Stomach (tissue), 9 donors: ENCODE data around the gene PDCD4. TPM values are rescaled to one million over a fixed set of nuclear protein-coding genes. Genes with fewer than 3 reads are reported as not detected.

Experiments
- DNase-seq, 2 donors: peaks; one replicate each; pipeline versions ENCODE4 v3.0.0 to v3.0.0-alpha.2; 2013 to 2019
- H3K27ac ChIP-seq, 5 donors: fragments of 200-600 bp in 4 of 5; sonication (generic) in 4 of 5; one replicate each; pipeline ENCODE4 v1.5.1; 2013 to 2019; ENCODE audit warnings: mild to moderate bottlenecking in 1 of 5, moderate library complexity in 1 of 5
- H3K27me3 ChIP-seq, 3 donors: fragments of 200-600 bp; sonication (generic); one replicate each; pipeline ENCODE4 v1.5.1; 2017 to 2019; ENCODE audit warnings: mixed run types in 1 of 3
- H3K36me3 ChIP-seq, 4 donors: fragments of 200-600 bp; sonication (generic); 1 replicate in 3 of 4; 2 replicates in 1 of 4; pipeline ENCODE4 v1.5.1; 2016 to 2019
- H3K4me1 ChIP-seq, 4 donors: fragments of 200-600 bp; sonication (generic); one replicate each; pipeline ENCODE4 v1.5.1; 2016 to 2019
- H3K4me3 ChIP-seq, 4 donors: fragments of 200-600 bp; sonication (generic) in 3 of 4; one replicate each; pipeline ENCODE4 v1.5.1; 2016 to 2019; ENCODE audit warnings: mild to moderate bottlenecking in 1 of 4
- H3K9me3 ChIP-seq, 4 donors: fragments of 200-600 bp; sonication (generic); one replicate each; pipeline ENCODE4 v1.5.1; 2016 to 2019
- EP300 ChIP-seq: sonication (generic); formaldehyde crosslinking; IDR thresholded peaks from one replicate; pipeline ENCODE4 v1.6.1; 2017; ENCODE audit warnings: antibody characterized with exemption
- POLR2A ChIP-seq, 4 donors: fragments of 450-650 bp; IDR thresholded peaks; one replicate each; pipeline ENCODE4 v1.6.1; 2016; ENCODE audit warnings: antibody characterized with exemption in 4 of 4, control low read depth in 2 of 4, mild to moderate bottlenecking in 1 of 4, moderate library complexity in 1 of 4
- POLR2AphosphoS5 ChIP-seq, 3 donors: sonication (generic); formaldehyde crosslinking; IDR thresholded peaks; one replicate each; pipeline ENCODE4 v1.6.1; 2016; ENCODE audit warnings: antibody characterized with exemption in 3 of 3
- WGBS, 5 donors: extraction: QIAGEN DNeasy Blood & Tissue Kit in 3 of 5; methylation state at CpG; one replicate each; pipeline versions ENCODE4 v1.1.5 to v1.1.7; 2013 to 2018; 5-methylcytosine and 5-hydroxymethylcytosine counted together
- intact Hi-C: fragments of 100-400 bp; cut with DNase I; formaldehyde crosslinking; loops from one replicate; pipeline ENCODE4 v1.15.1; 2023; ENCODE audit warnings: low total_unique reads
- polyA plus RNA-seq, 3 donors: library from polyadenylated mRNA; stranded (reverse); fragments of 200-250 nt; gene quantifications; one replicate each; pipeline ENCODE4 v1.2.3, GENCODE V29; 2013
- total RNA-seq, 5 donors: library from RNA; depleted of rRNA; stranded (reverse); fragments of >200 nt; gene quantifications; one replicate each; pipeline versions ENCODE4 v1.1.0 to v1.2.3, GENCODE V29; 2014 to 2016
- TF ChIP-seq, protein P1 (sequence below), 7 experiments: fragments of 450-650 bp in 4 of 7; fragments of 200-600 bp in 3 of 7; sonication (generic) in 3 of 7; IDR thresholded peaks; one replicate each; pipeline ENCODE4 v1.5.1; 2016 to 2019; ENCODE audit warnings: antibody characterized with exemption in 7 of 7, control low read depth in 2 of 7, mild to moderate bottlenecking in 1 of 7
- donor health status: healthy with polysubstance abuse.
- donor health status: Bipolar disorder and iron deficiency.
- donor health status: healthy.

The PDCD4 gene
- total and polyA plus RNA-seq, 8 donors = 39.3 to 605 (median 119) TPM

DNA sequence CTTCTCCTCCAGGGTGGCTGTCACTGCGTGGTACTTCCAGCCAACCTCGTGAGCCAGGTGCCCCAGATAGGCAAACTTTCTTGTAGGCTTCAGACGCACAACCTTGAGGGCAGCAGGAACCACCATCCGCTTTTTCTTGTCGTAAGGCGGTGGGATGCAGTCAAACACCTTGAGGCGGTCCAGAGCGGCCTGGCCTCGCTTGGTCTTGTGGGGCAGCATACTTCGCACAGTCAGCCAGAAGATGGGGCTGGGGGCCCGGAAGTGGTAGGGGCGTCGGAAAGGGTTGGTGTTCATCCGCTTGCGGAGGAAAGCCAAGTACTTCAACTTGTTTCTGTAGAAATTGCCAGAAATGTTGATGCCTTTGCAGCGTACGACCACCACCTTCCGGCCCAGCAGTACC is 65.0 kb downstream of the PDCD4 start:
- peaks cover 0 to 4% (median 2%) of the 10 kb centered on the region in 4 donors for H3K36me3 ChIP-seq
- no peak overlapping the region for H3K4me3 ChIP-seq
- no peaks in the 10 kb centered on the region for H3K27me3 ChIP-seq
- no peak for TF ChIP-seq EP300
- TF ChIP-seq POLR2AphosphoS5 (IDR thresholded peaks at IDR 0.05) = no peak
- TF ChIP-seq, protein P1, sequence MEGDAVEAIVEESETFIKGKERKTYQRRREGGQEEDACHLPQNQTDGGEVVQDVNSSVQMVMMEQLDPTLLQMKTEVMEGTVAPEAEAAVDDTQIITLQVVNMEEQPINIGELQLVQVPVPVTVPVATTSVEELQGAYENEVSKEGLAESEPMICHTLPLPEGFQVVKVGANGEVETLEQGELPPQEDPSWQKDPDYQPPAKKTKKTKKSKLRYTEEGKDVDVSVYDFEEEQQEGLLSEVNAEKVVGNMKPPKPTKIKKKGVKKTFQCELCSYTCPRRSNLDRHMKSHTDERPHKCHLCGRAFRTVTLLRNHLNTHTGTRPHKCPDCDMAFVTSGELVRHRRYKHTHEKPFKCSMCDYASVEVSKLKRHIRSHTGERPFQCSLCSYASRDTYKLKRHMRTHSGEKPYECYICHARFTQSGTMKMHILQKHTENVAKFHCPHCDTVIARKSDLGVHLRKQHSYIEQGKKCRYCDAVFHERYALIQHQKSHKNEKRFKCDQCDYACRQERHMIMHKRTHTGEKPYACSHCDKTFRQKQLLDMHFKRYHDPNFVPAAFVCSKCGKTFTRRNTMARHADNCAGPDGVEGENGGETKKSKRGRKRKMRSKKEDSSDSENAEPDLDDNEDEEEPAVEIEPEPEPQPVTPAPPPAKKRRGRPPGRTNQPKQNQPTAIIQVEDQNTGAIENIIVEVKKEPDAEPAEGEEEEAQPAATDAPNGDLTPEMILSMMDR (IDR thresholded peaks at IDR 0.05) = no peak
- no peak for TF ChIP-seq POLR2A (IDR thresholded peaks at IDR 0.05)
- intact Hi-C loops = no loop called here
- H3K9me3 ChIP-seq = no peaks in the 10 kb centered on the region
- H3K27ac ChIP-seq = no peak overlapping the region
- H3K4me1 ChIP-seq = peaks cover 0 to 23% (median 17%) of the 10 kb centered on the region in 4 donors
- DNase-seq = no peak
- 96 to 97% (median 97%) methylated on average over 17 to 18 of the region's 18 CpGs for whole genome bisulfite sequencing, 5 donors

GRCh38 chr10:110939419-110939818 is 67.7 kb downstream of the PDCD4 start:
- intact Hi-C loops = no loop called here
- Histone ChIP-seq H3K4me3 (no peak overlapping the region), H3K9me3 (no peaks in the 10 kb centered on the region), H3K27me3 (no peaks in the 10 kb centered on the region), H3K27ac (no peak overlapping the region), H3K36me3 (peaks cover 0 to 9% (median 7%) of the 10 kb centered on the region in 4 donors), H3K4me1 (peaks cover 0 to 18% (median 3%) of the 10 kb centered on the region in 4 donors)
- TF ChIP-seq, protein P1 (IDR thresholded peaks at IDR 0.05) = no peak
- no peak for TF ChIP-seq EP300
- TF ChIP-seq POLR2AphosphoS5 (IDR thresholded peaks at IDR 0.05) = no peak
- WGBS, 5 donors = 93 to 97% (median 94%) methylated on average over 4 of the region's 4 CpGs
- no peak for DNase-seq

GRCh38 chr10:110944792-110945396 is 73.2 kb downstream of the PDCD4 start:
- Histone ChIP-seq H3K9me3 (no peaks in the 10 kb centered on the region), H3K4me1 (peaks cover 0 to 33% (median 13%) of the 10 kb centered on the region in 4 donors), H3K36me3 (peaks cover 0 to 9% (median 7%) of the 10 kb centered on the region in 4 donors), H3K4me3 (no peak overlapping the region), H3K27me3 (no peaks in the 10 kb centered on the region), H3K27ac (no peak overlapping the region)
- 74 to 90% (median 83%) methylated on average over 5 of the region's 5 CpGs for WGBS, 5 donors
- DNase-seq = no peak
- intact Hi-C loops = no loop called here
- no peak for TF ChIP-seq EP300
- TF ChIP-seq, protein P1 (IDR thresholded peaks at IDR 0.05) = no peak
- no peak for TF ChIP-seq POLR2A (IDR thresholded peaks at IDR 0.05)
- TF ChIP-seq POLR2AphosphoS5 (IDR thresholded peaks at IDR 0.05) = no peak

DNA sequence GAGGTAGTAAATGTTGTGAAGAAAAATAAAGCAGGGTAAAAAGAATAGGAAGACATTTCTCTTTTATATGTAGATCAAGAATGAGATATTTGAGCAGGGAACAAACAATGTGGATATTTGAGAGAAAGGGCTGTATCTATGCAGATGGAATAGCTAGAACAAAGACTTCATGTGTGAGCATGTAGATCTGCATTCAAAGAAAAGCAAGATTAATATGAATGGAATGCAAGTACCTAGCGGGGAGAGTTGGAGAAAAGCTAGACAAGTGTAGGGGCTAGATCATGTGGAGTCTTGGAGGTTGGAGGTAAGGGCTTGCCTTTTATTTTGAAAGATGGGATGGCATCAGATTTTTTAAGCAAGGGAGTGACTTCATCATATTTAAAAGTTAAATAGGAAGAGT is 74.8 kb downstream of the PDCD4 start:
- H3K27ac ChIP-seq = no peak overlapping the region
- no peak for DNase-seq
- 91 to 100% (median 93%) methylated on average over 1 of the region's 1 CpG for WGBS, 5 donors

More for the DNA sequence above, 74.8 kb downstream of the PDCD4 start:
- H3K36me3 ChIP-seq = peaks cover 0 to 6% (median 5%) of the 10 kb centered on the region in 4 donors
- H3K4me3 ChIP-seq = no peak overlapping the region
- TF ChIP-seq EP300 (no peak), POLR2A (IDR thresholded peaks at IDR 0.05) (no peak), POLR2AphosphoS5 (IDR thresholded peaks at IDR 0.05) (no peak)
- TF ChIP-seq, protein P1 (IDR thresholded peaks at IDR 0.05) = no peak
- intact Hi-C loops = no loop called here
- no peaks in the 10 kb centered on the region for H3K9me3 ChIP-seq
- peaks cover 0 to 33% (median 13%) of the 10 kb centered on the region in 4 donors for H3K4me1 ChIP-seq
- no peaks in the 10 kb centered on the region for H3K27me3 ChIP-seq
